GM18526 (cell line): ENCODE measurements around the gene DLX6.

Experiments used
- POLR2A ChIP-seq: IDR thresholded peaks from 3 replicates; pipeline ENCODE4 v1.6.1; 2011; ENCODE audit not compliant: insufficient read length; ENCODE audit errors: extremely low read depth

Gene DLX6

DNA sequence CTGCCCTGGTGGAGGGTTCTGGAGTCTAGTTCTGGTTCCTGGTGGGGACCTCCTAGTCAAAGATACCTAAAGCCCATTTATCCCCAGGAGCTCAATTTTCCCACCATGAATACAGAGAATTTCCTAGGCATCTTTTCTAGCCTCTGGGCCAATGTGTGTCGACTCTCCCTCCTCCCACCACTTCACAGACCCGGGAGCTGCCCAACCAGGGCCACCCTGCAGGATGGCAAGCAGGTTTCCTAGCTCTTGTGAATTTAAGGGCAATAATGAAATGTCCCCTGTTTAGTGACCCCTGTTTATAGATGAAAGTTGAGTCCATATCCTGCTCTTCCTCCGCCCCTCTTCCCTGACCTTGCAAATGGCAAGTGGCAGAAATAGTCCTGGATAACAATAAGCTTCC, 9.9 kb downstream of the DLX6 start:
- no peak for TF ChIP-seq POLR2A

DNA sequence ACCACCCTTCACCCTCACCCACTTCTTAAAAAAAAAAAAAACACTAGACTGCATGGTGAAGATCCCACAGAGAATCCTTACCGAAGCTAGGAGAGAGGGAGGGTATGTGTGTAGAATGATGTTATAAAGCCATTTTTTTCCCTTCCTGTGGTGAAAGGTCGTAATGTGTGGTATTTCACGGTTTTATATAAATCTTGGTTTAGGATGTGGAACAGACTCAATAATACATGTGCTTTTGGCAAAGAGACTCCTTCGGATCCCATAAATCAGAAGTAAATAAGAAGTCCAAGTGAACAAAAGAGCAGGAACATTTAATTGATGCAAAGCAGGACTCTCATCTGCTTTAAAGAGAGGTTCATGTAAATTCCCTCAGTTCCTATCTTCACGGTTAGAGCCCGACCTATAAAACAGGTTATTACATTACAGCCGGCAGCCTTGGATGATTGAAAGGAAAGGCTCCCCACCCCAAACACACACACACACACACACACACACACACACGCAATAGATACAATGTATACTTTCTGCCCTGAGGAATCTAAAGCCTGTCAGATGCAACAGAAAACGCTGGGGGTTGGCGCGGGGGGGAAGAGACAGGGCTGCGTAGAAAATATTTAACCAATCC, 10.5 kb downstream of the DLX6 start:
- no peak for TF ChIP-seq POLR2A

DNA sequence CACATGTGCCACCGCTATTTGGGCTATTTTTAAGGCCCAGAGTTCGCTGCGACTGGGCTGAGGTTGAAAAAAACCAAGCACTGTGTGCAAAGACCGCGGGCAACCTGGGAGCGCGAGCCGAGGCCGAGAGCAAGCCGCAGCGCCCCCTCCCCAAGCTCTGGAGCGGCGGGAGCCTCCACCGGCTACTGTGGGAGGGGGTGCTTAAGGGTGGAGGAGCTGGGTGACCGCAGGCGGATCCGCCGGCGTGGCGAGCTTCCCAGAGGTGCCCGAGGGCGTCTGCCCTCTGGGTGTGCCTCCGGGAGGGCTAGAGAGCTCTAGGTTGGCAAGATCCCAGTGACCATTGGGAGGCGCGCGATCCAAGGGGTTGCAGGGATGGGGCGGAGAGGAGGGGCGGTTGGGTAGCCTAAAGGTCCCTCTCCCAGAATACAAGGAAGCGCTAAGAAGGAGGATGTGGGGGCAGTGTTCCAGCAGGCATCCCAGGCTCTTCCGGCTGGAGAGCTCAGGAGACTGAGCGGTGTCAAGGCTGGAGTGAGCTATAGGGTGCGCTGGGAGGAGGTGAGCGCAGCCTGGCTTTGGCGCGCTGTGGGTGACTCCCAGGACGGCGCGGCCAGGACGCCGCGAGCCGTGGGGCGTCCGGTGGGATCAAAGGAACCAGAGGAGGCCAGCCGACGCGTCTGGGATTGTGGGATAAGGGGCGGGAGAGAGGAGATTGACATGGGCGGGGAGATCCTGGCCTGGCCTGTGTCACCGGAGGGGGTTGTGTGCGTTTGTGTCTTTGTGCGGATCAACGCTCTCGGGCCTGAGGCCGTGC, 11.2 kb downstream of the DLX6 start:
- TF ChIP-seq POLR2A: no peak

DNA sequence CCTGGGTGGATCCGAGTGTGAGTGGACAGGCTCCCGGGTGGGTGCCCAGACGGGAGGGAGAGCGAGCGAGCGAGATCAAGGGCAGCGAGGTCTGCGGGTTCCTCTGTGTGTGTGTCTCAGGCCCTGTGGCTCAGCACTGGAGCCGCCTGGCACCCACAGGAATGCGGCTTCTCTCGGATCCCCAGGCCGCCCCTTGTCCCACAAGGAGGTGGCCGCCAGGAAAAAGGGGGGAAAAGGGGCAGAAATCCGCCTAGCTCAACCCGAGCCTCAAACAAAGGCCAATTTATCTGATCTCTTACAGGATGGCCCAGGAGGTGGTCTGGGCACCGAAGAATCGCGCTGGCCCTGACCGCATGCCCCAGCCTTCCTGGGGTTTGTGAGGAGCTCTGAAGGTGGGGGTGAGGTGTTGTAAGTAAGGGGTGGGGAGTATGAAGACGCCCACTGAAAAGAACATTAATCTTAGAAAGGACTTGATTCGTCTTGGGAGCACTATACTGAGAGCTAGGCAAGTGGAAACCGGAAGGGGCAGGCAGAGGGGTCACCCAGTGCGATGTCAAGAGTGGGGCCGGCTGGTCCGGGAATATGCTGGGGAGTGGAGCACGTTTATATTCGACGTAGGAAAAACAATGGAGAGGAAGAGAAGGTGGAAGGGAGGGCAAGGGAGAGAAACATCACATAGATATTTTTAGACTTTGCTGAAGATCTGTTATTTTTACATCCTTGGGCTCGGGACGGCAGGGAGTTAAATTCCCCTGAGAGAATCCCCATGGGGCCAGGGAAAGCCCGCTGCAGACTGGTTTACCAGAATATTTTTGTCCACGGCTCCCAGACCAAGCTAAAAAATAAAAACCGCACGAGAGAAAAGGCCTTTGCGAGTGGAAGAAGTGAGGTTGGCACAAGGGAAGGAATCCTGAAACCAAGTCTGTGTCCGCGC, 12.1 kb downstream of the DLX6 start:
- TF ChIP-seq POLR2A: no peak

DNA sequence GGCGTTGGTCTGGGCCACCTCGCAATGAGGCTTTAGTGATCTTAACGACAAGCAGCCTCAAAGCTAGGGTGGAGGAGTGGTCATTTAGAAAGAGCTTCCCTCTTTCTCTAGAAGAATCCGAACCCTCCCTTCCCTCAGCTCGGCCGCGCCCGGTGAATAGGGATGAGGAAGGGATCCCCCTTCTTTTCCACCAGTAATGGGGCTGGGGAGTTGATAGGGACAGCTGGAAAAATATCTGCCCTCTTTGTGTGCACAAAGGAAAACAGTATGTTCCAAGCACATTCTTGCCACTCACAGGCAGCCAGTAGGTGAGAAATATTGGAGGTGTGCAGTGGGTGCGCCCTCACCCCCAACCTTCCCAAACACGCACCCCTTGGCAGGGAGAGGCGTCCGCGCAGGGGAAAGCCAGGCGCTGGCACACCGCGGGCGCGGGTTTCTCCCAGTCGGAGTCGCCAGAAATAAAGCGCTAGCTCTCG, 12.8 kb downstream of the DLX6 start:
- TF ChIP-seq POLR2A: no peak

DNA sequence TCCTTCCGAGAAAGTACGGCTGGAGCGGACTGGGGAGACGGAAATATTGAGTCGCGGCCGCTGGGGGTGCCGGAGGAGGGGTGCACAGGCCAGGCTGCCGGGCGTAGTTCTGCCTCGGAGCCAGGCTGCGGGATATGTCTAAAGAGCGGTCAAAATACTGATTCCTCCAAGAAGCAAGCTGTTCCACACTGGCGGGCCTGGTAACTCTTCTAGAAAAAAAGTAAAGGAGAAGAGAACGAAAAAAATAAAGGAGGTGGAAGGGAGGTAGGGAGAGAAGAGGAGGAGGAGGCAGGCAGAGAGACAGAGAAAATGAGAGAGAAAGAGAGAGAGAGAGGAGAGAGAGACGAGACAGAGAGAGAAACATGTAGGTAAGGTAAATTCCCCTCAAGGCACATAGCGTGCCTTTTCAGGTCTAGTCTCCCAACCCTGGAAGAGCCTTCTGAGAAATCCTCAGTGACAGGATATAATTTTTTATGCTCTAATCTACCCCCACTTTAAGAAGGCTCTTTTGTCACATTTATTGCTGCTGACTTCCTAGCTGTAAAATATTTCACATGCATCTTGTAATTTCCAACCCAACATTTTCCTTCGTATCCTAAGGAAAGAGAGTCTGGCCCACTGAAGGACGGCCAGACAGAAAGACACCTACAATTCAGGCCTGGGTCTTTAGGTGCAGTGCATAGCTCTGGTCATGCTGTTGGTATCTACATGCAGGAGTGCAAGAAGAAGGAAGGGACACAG, 13.6 kb downstream of the DLX6 start:
- no peak for TF ChIP-seq POLR2A

DNA sequence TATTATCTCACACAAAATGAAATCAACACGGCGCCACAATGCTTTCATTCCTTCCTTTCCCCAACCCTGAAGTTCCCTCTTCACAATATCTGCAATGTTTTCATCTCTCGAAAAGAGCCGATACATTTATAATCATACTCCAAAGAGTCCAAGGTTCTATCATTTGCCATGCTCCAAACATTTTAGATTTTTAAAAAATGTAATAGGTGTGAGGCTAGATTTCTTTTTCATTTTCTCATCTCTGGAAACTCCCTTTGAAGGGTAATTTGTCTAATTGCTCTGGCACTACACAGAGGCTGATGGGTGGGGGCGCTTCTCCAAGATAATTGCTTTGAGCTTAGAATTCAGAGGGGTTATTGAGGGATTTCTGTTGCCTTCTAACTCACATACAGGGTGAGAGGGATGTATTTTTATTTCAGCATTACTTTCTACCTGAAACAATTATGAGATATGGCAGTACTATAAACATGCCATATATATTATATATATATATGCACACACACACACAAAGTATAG, 14.4 kb downstream of the DLX6 start:
- TF ChIP-seq POLR2A: no peak

DNA sequence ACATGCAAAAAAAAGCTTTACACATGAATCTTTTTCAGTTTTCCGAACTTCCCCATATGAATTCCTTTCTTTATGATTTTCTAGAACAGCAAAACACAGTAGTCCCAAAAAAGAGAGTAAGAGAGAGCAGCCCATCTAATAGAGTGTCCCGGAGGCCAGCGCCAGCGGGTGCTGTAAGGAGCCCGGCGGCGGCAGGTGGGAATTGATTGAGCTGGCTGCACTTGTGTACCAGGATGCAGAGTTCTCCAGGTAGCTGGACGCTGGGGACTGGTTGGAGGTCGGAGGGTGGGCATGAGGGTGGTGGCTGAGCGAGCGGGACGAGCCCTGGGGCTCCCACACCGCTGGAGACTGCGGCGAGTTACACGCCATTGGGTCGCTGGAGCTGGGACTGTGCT, 15.2 kb downstream of the DLX6 start:
- TF ChIP-seq POLR2A: no peak

DNA sequence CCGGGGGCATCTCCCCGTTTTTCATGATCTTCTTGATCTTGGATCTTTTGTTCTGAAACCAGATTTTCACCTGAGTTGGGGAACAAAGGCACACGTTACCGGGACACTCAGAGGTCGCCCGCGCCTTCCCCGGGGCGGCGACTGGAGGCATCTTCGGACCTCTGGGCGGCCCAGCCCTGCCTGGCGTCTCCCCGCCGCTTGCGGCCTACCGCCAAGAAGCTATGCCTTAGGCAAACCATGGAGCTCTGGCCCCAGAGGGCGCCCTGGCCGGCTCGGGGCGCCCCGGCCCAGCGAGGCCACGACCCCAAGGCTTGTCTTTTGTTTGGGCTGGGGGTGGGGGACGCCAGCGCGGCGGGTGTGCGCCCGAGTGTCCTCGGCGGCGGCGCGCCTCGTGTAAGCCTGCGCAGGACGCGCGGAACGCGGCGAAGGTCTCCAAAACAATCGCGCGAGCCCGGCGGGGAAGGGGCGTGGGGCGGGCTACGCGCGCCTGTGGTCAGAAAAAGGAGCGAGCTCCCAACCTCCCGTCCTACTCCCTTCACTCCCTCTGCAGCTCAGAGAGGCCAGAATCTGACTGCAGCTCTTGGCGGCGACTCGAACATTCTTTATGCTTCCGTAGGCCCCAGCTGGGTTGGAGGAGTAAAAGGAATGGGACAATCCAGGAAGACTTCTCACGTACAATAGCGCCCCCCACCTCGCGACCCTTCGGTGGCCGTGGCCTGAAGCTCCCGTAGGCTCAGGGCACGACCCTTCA, 15.8 kb downstream of the DLX6 start:
- TF ChIP-seq POLR2A: no peak

DNA sequence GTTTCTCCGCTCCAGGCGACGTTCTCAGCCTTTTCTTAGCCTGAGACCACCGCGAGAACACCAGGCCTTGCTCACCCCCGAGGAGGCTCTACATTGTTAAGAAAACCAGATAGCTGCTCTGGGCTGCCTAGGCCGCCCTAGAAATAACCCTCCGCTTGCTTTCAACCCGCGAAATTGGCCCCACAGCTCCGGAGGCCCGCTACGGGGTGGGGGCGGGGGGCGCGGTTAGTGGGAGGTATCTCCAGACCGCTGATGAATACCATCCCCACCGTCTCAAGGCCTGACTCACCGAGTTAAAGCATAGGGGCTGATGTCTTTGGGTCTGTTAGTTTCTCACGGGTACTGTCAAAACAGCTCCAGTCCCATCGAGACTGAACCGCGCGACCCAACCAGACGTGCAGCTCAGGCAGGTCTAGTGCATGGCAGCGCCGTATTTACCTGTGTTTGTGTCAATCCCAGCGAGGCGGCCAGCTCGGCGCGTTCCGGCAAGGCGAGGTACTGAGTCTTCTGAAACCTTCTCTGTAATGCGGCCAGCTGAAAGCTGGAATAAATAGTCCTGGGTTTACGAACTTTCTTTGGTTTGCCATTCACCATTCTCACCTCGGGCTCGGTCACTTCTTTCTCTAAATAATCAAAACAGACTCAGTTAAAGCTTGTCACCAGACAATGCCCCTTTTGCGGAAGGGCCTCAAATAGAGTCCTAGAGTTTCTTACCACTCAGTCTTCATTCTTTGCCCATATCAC, 16.6 kb downstream of the DLX6 start:
- no peak for TF ChIP-seq POLR2A

DNA sequence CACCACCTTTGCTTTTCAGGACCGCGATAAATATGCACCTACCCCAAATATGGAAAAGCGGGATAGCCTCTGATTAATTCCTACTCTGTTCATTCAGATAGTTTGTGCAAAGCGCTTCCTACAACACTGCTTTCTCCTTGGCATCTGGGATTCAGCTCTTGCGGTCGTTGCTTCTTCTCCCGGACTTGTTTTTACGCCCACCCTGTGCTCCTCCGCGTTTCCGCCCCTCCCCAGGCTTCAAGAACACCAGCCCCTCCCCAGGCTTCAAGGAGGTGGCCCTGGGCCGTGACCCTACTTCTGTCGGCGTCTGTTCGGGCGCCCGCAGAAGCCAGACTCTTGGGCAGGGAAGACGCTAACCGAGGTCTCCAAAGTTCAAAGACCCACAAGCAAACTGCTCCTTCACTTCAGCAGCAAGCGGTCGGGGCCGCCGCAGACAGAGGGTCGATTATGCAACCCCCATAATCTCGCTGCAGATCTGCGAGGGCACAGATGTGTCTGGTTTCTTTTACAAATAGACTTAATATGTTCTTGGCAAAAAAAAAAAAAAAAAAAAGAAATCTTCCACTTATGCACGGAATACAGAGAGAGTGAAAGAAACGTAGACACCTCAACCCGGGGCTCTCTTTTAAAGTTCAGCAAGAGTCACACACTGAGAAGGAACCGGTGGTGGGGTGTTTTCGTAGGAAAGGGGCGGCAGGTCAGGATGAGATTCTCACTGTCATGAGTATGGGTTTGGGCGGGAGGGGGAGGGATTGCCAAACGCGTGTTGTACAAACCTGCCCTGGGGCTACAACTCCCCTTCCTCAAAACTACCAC, 17.3 kb downstream of the DLX6 start:
- TF ChIP-seq POLR2A: no peak
